H9 (cell line): ENCODE results near the gene FBLN1. TPM values are rescaled to one million over a fixed set of nuclear protein-coding genes. Genes with fewer than 3 reads are reported as not detected.

ENCODE experiments used
- DNase-seq: peaks from one replicate; pipeline ENCODE4 v3.0.0-alpha.2; 2017
- H2AFZ ChIP-seq: one replicate; pipeline ENCODE4 v1.6.1; 2013; ENCODE audit warnings: mild to moderate bottlenecking, low read length, control low read depth, moderate library complexity
- H2AK5ac ChIP-seq: 2 replicates; pipeline ENCODE4 v1.6.1; 2013; ENCODE audit warnings: low read length, control low read depth, mixed read lengths; ENCODE audit not compliant: insufficient read length
- H2BK120ac ChIP-seq: one replicate; pipeline ENCODE4 v1.6.1; 2013; ENCODE audit warnings: low read depth, mild to moderate bottlenecking, low read length, control low read depth, inconsistent platforms; ENCODE audit not compliant: poor library complexity, severe bottlenecking
- H2BK12ac ChIP-seq: 2 replicates; pipeline ENCODE4 v1.6.1; 2013; ENCODE audit warnings: low read length, control low read depth, mixed read lengths, low read depth; ENCODE audit not compliant: insufficient read length
- H2BK15ac ChIP-seq: 2 replicates; pipeline ENCODE4 v1.6.1; 2013; ENCODE audit warnings: low read depth, low read length, control low read depth
- H2BK20ac ChIP-seq: one replicate; pipeline ENCODE4 v1.6.1; 2013; ENCODE audit warnings: low read depth, mild to moderate bottlenecking, low read length, control low read depth, inconsistent platforms; ENCODE audit not compliant: poor library complexity, severe bottlenecking
- H2BK5ac ChIP-seq: 2 replicates; pipeline ENCODE4 v1.6.1; 2013; ENCODE audit warnings: low read length, control low read depth, mixed read lengths; ENCODE audit not compliant: insufficient read length
- H3K14ac ChIP-seq: 2 replicates; pipeline ENCODE4 v1.6.1; 2013; ENCODE audit warnings: low read length, control low read depth; ENCODE audit not compliant: insufficient read depth
- H3K18ac ChIP-seq: 2 replicates; pipeline ENCODE4 v1.6.1; 2013; ENCODE audit warnings: low read depth, mild to moderate bottlenecking, mixed read lengths, low read length, control low read depth; ENCODE audit not compliant: insufficient read length
- H3K23ac ChIP-seq: 2 replicates; pipeline ENCODE4 v1.6.1; 2013; ENCODE audit warnings: low read length, control low read depth, mixed read lengths, low read depth; ENCODE audit not compliant: insufficient read length
- H3K23me2 ChIP-seq: 2 replicates; pipeline ENCODE4 v1.6.1; 2013; ENCODE audit warnings: low read depth, mild to moderate bottlenecking, mixed read lengths, low read length, control low read depth; ENCODE audit not compliant: insufficient read length, poor library complexity, severe bottlenecking
- H3K27ac ChIP-seq: 2 replicates; pipeline ENCODE4 v1.5.1; 2013; ENCODE audit warnings: low read length, control low read depth, mixed read lengths, low read depth; ENCODE audit not compliant: insufficient read length
- H3K27me3 ChIP-seq: 2 replicates; pipeline ENCODE4 v1.6.1; 2013; ENCODE audit warnings: low read length, control low read depth, inconsistent platforms; ENCODE audit not compliant: insufficient read depth
- H3K4ac ChIP-seq: 2 replicates; pipeline ENCODE4 v1.6.1; 2013; ENCODE audit warnings: low read depth, mild to moderate bottlenecking, control low read depth, inconsistent platforms, low read length, moderate library complexity
- H3K4me1 ChIP-seq: 2 replicates; pipeline ENCODE4 v1.6.1; 2013; ENCODE audit warnings: low read length, control low read depth, inconsistent platforms; ENCODE audit not compliant: insufficient read depth
- H3K4me2 ChIP-seq: 2 replicates; pipeline ENCODE4 v1.6.1; 2013; ENCODE audit warnings: low read length, control low read depth, mixed read lengths; ENCODE audit not compliant: insufficient read length, insufficient read depth
- H3K56ac ChIP-seq: 2 replicates; pipeline ENCODE4 v1.6.1; 2013; ENCODE audit warnings: low read depth, mild to moderate bottlenecking, mixed read lengths, low read length, control low read depth; ENCODE audit not compliant: insufficient read length
- H3K79me1 ChIP-seq: 2 replicates; pipeline ENCODE4 v1.6.1; 2013; ENCODE audit warnings: low read depth, mild to moderate bottlenecking, moderate library complexity, low read length, control low read depth, inconsistent platforms; ENCODE audit not compliant: insufficient read depth, poor library complexity, severe bottlenecking
- H3K79me2 ChIP-seq: 2 replicates; pipeline ENCODE4 v1.6.1; 2013; ENCODE audit warnings: low read length, control low read depth, inconsistent platforms; ENCODE audit not compliant: insufficient read depth
- H3K9ac ChIP-seq: 2 replicates; pipeline ENCODE4 v1.6.1; 2013; ENCODE audit warnings: low read length, control low read depth, mixed read lengths; ENCODE audit not compliant: insufficient read length; ENCODE audit errors: extremely low read depth
- H3K9me3 ChIP-seq: one replicate; pipeline ENCODE4 v1.6.1; 2013; ENCODE audit warnings: low read depth, low read length, inconsistent platforms; ENCODE audit not compliant: control insufficient read depth
- H3T11ph ChIP-seq: one replicate; pipeline ENCODE4 v1.6.1; 2013; ENCODE audit warnings: mild to moderate bottlenecking, low read length, control low read depth, inconsistent platforms
- H4K20me1 ChIP-seq: one replicate; pipeline ENCODE4 v1.6.1; 2013; ENCODE audit not compliant: control insufficient read depth, insufficient read length, insufficient read depth
- H4K5ac ChIP-seq: 2 replicates; pipeline ENCODE4 v1.6.1; 2013; ENCODE audit warnings: low read depth, mild to moderate bottlenecking, mixed read lengths, low read length, control low read depth; ENCODE audit not compliant: insufficient read length
- H4K8ac ChIP-seq: replicated peaks from 2 replicates; pipeline ENCODE4 v1.6.1; 2013; ENCODE audit warnings: low read length, control low read depth, mixed read lengths, low read depth; ENCODE audit not compliant: insufficient read length
- H4K91ac ChIP-seq: 2 replicates; pipeline ENCODE4 v1.6.1; 2013; ENCODE audit warnings: low read depth, mild to moderate bottlenecking, moderate library complexity, mixed read lengths, low read length, control low read depth; ENCODE audit not compliant: insufficient read length
- H3K27ac Mint-ChIP-seq, 3 experiments: 2 replicates in 2 of 3; 3 replicates in 1 of 3; pipeline ENCODE4 v1.8.0; 2020 to 2021; ENCODE audit warnings: mixed read lengths in 3 of 3, mild to moderate bottlenecking in 1 of 3, moderate library complexity in 1 of 3
- H3K27me3 Mint-ChIP-seq: 2 replicates; pipeline ENCODE4 v1.8.0; 2021; ENCODE audit warnings: low read depth, mild to moderate bottlenecking, moderate library complexity, mixed read lengths
- H3K36me3 Mint-ChIP-seq, 3 experiments: 2 replicates in 2 of 3; 3 replicates in 1 of 3; pipeline ENCODE4 v1.8.0; 2020 to 2021; ENCODE audit warnings: low read depth in 3 of 3, mixed read lengths in 3 of 3; ENCODE audit not compliant: insufficient read depth in 1 of 3
- H3K4me1 Mint-ChIP-seq, 2 experiments: 2 replicates each; pipeline ENCODE4 v1.8.0; 2020; ENCODE audit warnings: mixed read lengths in 2 of 2
- H3K4me3 Mint-ChIP-seq, 2 experiments: 2 replicates in 1 of 2; 3 replicates in 1 of 2; pipeline ENCODE4 v1.8.0; 2020 to 2021; ENCODE audit warnings: mild to moderate bottlenecking in 2 of 2, mixed read lengths in 2 of 2, moderate library complexity in 1 of 2
- H3K9me3 Mint-ChIP-seq, 2 experiments: 2 replicates in 1 of 2; 3 replicates in 1 of 2; pipeline ENCODE4 v1.8.0; 2020; ENCODE audit warnings: mild to moderate bottlenecking in 2 of 2, mixed read lengths in 2 of 2, moderate library complexity in 1 of 2
- CTCF ChIP-seq: fragments of 200-600 bp; sonication (generic); conservative IDR thresholded peaks from 3 replicates; pipeline ENCODE4 v1.8.0; 2021; ENCODE audit warnings: antibody characterized with exemption, mild to moderate bottlenecking
- WGBS: extraction: QIAGEN DNeasy Blood & Tissue Kit; methylation state at CpG from one replicate; pipeline ENCODE4 v1.1.7; 2013; ENCODE audit warnings: missing lambda C conversion rate, low lambda C conversion rate, mixed read lengths; ENCODE audit not compliant: insufficient read length; ENCODE audit errors: extremely low coverage; 5-methylcytosine and 5-hydroxymethylcytosine counted together
- total RNA-seq: library from RNA; stranded (reverse); gene quantifications from 2 replicates; pipeline ENCODE4 v1.2.1, GENCODE V29; 2021

Gene FBLN1
- total RNA-seq, 1 experiment from 2014 or later, result 140 TPM

- no peak overlapping the region for H3K4me2 ChIP-seq
- H4K91ac ChIP-seq, result no peak overlapping the region
- no peaks in the 10 kb centered on the region for H3K9me3 ChIP-seq
- Mint-ChIP-seq H3K36me3 (peaks cover 36 to 72% (median 69%) of the 10 kb centered on the region in 3 experiments), H3K27ac (no peak overlapping the region), H3K27me3 (no peaks in the 10 kb centered on the region), H3K4me1 (peaks cover 2 to 5% of the 10 kb centered on the region in 2 experiments), H3K9me3 (no peaks in the 10 kb centered on the region), H3K4me3 (no peak overlapping the region)
- no peak overlapping the region for H2AK5ac ChIP-seq
- H2BK12ac ChIP-seq, result no peak overlapping the region
- H3K4me1 ChIP-seq, result no peaks in the 10 kb centered on the region
- no peak overlapping the region for H3K27ac ChIP-seq
- H3K56ac ChIP-seq, result no peak overlapping the region
- H3K9ac ChIP-seq, result no peak overlapping the region
- no peak overlapping the region for H2BK5ac ChIP-seq
- H3K14ac ChIP-seq, result no peak overlapping the region
- H2BK20ac ChIP-seq, result no peak overlapping the region
- no peak overlapping the region for H2BK15ac ChIP-seq
- no peaks in the 10 kb centered on the region for H3K27me3 ChIP-seq
- no peak overlapping the region for H3K18ac ChIP-seq
- H3K4ac ChIP-seq, result no peak overlapping the region
- H4K20me1 ChIP-seq, result no peaks in the 10 kb centered on the region
- no CpG with 5 or more reads among the region's 13 CpGs for WGBS
- no peak overlapping the region for H2BK120ac ChIP-seq
- H2AFZ ChIP-seq, result no peak overlapping the region
- no peak overlapping the region for H4K8ac ChIP-seq
- no peak overlapping the region for H3T11ph ChIP-seq
- H3K79me1 ChIP-seq, result no peaks in the 10 kb centered on the region
- H3K23me2 ChIP-seq, result no peaks in the 10 kb centered on the region
- no peaks in the 10 kb centered on the region for H3K79me2 ChIP-seq
- no peak for DNase-seq
- H3K23ac ChIP-seq, result no peak overlapping the region
- TF ChIP-seq CTCF, result no peak
- no peak overlapping the region for H4K5ac ChIP-seq
These were observed 40.6 kb downstream of the FBLN1 start for GRCh38 chr22:45543243-45543642.
